ENCODE results near the gene GAK. TPM values are rescaled to one million over a fixed set of nuclear protein-coding genes. Genes with fewer than 3 reads are reported as not detected.

The GAK gene
- total and polyA plus RNA-seq, 2 of the 13 experiments (the other 11 are each of a cell fraction or from before 2014, with no cell fraction given): 17.5 to 44.3 TPM

GRCh38 chr4:931960-932712 lies at the start of gene GAK, which contains the start of gene TMEM175 (continued):
- no peak for TF ChIP-seq AFF4 (CRISPR knock-in tag; IDR thresholded peaks at IDR 0.05)
- TF ChIP-seq, protein P1, sequence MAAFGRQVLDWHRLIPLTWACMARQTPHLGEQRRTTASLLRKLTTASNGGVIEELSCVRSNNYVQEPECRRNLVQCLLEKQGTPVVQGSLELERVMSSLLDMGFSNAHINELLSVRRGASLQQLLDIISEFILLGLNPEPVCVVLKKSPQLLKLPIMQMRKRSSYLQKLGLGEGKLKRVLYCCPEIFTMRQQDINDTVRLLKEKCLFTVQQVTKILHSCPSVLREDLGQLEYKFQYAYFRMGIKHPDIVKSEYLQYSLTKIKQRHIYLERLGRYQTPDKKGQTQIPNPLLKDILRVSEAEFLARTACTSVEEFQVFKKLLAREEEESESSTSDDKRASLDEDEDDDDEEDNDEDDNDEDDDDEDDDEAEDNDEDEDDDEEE (CRISPR knock-in tag; IDR thresholded peaks at IDR 0.05): no peak
- TF ChIP-seq POLR2A (IDR thresholded peaks at IDR 0.05; ENCODE audit: insufficient read depth in 1 of 2, low read depth in 2 of 2, low read length in 2 of 2): peak in 1 of 2 experiments; percentile 89; a peak in 2 of 4 replicates
- TF ChIP-seq, protein P2, sequence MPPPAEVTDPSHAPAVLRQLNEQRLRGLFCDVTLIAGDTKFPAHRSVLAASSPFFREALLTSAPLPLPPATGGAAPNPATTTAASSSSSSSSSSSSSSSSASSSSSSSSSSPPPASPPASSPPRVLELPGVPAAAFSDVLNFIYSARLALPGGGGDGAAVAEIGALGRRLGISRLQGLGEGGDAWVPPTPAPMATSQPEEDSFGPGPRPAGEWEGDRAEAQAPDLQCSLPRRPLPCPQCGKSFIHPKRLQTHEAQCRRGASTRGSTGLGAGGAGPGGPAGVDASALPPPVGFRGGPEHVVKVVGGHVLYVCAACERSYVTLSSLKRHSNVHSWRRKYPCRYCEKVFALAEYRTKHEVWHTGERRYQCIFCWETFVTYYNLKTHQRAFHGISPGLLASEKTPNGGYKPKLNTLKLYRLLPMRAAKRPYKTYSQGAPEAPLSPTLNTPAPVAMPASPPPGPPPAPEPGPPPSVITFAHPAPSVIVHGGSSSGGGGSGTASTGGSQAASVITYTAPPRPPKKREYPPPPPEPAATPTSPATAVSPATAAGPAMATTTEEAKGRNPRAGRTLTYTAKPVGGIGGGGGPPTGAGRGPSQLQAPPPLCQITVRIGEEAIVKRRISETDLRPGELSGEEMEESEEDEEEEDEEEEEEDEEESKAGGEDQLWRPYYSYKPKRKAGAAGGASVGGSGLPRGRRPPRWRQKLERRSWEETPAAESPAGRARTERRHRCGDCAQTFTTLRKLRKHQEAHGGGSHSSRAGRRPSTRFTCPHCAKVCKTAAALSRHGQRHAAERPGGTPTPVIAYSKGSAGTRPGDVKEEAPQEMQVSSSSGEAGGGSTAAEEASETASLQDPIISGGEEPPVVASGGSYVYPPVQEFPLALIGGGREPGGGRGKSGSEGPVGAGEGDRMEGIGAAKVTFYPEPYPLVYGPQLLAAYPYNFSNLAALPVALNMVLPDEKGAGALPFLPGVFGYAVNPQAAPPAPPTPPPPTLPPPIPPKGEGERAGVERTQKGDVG (CRISPR knock-in tag; IDR thresholded peaks at IDR 0.05; ENCODE audit: borderline replicate concordance): 0 out of 2 replicates have a peak, but pooled peaks have one; percentile 19
- no peak for TF ChIP-seq RORA (CRISPR knock-in tag; IDR thresholded peaks at IDR 0.05)
- no peak for TF ChIP-seq ZNF33A (CRISPR knock-in tag; IDR thresholded peaks at IDR 0.05; ENCODE audit: borderline replicate concordance)
- TF ChIP-seq KDM2A (CRISPR knock-in tag; IDR thresholded peaks at IDR 0.05; ENCODE audit: borderline replicate concordance, low read depth): peak; percentile 72; the same call in 1 of the 2 replicates
- TF ChIP-seq ARID2 (CRISPR knock-in tag; IDR thresholded peaks at IDR 0.05; ENCODE audit: borderline replicate concordance): 0 out of 2 replicates have a peak, but pooled peaks have one; percentile 58
- TF ChIP-seq ATM (IDR thresholded peaks at IDR 0.05; ENCODE audit: borderline replicate concordance): no peak
- TF ChIP-seq ARHGAP35 (CRISPR knock-in tag; IDR thresholded peaks at IDR 0.05; ENCODE audit: borderline replicate concordance): peak; percentile 92
- TF ChIP-seq, protein P3, sequence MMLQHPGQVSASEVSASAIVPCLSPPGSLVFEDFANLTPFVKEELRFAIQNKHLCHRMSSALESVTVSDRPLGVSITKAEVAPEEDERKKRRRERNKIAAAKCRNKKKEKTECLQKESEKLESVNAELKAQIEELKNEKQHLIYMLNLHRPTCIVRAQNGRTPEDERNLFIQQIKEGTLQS (CRISPR knock-in tag; IDR thresholded peaks at IDR 0.05): 0 out of 2 replicates have a peak, but pooled peaks have one; percentile 8
- TF ChIP-seq NFRKB (IDR thresholded peaks at IDR 0.05): no peak
- TF ChIP-seq, protein P4, sequence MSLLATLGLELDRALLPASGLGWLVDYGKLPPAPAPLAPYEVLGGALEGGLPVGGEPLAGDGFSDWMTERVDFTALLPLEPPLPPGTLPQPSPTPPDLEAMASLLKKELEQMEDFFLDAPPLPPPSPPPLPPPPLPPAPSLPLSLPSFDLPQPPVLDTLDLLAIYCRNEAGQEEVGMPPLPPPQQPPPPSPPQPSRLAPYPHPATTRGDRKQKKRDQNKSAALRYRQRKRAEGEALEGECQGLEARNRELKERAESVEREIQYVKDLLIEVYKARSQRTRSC (CRISPR knock-in tag; IDR thresholded peaks at IDR 0.05; ENCODE audit: low read depth): no peak
- TF ChIP-seq RNF2 (conservative IDR thresholded peaks at IDR 0.05; ENCODE audit: low read depth): 0 out of 2 replicates have a peak, but pooled peaks have one; percentile 57
- TF ChIP-seq ZNF841 (CRISPR knock-in tag; IDR thresholded peaks at IDR 0.05; ENCODE audit: borderline replicate concordance): no peak
- no peak; the same call in 1 of the 2 replicates for TF ChIP-seq POGZ (CRISPR knock-in tag; IDR thresholded peaks at IDR 0.05)
- TF ChIP-seq, protein P5, sequence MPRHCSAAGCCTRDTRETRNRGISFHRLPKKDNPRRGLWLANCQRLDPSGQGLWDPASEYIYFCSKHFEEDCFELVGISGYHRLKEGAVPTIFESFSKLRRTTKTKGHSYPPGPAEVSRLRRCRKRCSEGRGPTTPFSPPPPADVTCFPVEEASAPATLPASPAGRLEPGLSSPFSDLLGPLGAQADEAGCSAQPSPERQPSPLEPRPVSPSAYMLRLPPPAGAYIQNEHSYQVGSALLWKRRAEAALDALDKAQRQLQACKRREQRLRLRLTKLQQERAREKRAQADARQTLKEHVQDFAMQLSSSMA (CRISPR knock-in tag; IDR thresholded peaks at IDR 0.05): peak; percentile 97
